Measurements from ENCODE around the gene LETM1. TPM values are rescaled to one million over a fixed set of nuclear protein-coding genes. Genes with fewer than 3 reads are reported as not detected.

The LETM1 gene
- total RNA-seq, 3 donors from 2014 or later, result 31.0 to 42.9 (median 32.5) TPM

DNA sequence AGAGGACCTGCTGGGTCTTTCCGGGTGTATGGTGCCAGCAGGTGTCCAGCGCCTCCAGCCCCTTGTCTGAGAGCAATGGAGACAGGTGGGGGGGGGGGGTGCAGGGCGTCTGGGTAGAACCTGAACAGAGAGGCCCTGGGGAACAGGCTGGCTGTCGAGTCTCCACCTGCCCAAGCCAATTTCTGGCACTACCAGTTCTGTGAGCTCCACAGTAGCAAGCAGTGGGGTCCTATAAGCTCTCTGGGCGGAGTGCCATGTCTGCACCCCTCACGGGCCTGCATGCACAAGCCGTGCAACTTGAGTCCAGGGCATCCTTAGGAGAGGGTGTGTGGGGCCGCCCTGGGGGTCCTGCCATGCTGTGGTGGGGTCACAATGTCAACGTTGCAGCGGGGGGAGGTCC, 72.9 kb downstream of the LETM1 start:
- Histone ChIP-seq H3K4me1 (no peaks in the 10 kb centered on the region), H3K27me3 (no peaks in the 10 kb centered on the region), H3K4me3 (no peak overlapping the region), H3K27ac (no peak overlapping the region), H3K9me3 (no peaks in the 10 kb centered on the region), H3K36me3 (no peaks in the 10 kb centered on the region)
- no peak for DNase-seq (ENCODE audit: low spot score in 2 of 2)
- no peak for TF ChIP-seq POLR2AphosphoS5 (IDR thresholded peaks at IDR 0.05)
- TF ChIP-seq, protein P1, sequence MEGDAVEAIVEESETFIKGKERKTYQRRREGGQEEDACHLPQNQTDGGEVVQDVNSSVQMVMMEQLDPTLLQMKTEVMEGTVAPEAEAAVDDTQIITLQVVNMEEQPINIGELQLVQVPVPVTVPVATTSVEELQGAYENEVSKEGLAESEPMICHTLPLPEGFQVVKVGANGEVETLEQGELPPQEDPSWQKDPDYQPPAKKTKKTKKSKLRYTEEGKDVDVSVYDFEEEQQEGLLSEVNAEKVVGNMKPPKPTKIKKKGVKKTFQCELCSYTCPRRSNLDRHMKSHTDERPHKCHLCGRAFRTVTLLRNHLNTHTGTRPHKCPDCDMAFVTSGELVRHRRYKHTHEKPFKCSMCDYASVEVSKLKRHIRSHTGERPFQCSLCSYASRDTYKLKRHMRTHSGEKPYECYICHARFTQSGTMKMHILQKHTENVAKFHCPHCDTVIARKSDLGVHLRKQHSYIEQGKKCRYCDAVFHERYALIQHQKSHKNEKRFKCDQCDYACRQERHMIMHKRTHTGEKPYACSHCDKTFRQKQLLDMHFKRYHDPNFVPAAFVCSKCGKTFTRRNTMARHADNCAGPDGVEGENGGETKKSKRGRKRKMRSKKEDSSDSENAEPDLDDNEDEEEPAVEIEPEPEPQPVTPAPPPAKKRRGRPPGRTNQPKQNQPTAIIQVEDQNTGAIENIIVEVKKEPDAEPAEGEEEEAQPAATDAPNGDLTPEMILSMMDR (IDR thresholded peaks at IDR 0.05), result no peak
- no peak for TF ChIP-seq POLR2A (IDR thresholded peaks at IDR 0.05)
- intact Hi-C loops (cut with DNase I; ENCODE audit: low total_unique reads), result no loop called here

DNA sequence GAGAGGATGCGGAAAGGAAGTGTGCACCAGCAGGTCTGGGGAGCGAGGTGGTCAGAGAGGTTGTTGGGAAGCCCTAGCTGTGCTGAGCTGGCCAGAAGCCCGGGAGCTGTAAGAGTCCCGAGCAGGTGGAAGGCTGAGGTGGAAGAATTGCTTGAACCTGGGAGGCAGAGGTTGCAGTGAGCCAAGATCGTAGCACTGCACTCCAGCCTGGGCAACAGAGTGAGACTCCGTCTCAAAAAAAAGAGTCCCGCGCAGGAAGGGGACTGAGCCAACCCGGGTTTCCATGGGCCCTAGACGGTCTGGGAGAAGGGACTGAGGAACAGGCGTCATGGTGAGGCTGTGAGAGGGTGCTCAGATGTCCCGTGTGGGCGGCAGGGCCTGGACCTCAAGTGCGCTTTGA, 75.5 kb downstream of the LETM1 start:
- DNase-seq (ENCODE audit: low spot score in 2 of 2), result no peak
- no peaks in the 10 kb centered on the region for H3K4me1 ChIP-seq
- TF ChIP-seq POLR2AphosphoS5 (IDR thresholded peaks at IDR 0.05), result no peak
- TF ChIP-seq POLR2A (IDR thresholded peaks at IDR 0.05), result no peak
- TF ChIP-seq, protein P1 (IDR thresholded peaks at IDR 0.05), result no peak
- no peaks in the 10 kb centered on the region for H3K9me3 ChIP-seq
- H3K36me3 ChIP-seq, result no peaks in the 10 kb centered on the region
- H3K4me3 ChIP-seq, result no peak overlapping the region
- H3K27me3 ChIP-seq, result no peaks in the 10 kb centered on the region
- intact Hi-C loops (cut with DNase I; ENCODE audit: low total_unique reads), result no loop called here
- H3K27ac ChIP-seq, result no peak overlapping the region

DNA sequence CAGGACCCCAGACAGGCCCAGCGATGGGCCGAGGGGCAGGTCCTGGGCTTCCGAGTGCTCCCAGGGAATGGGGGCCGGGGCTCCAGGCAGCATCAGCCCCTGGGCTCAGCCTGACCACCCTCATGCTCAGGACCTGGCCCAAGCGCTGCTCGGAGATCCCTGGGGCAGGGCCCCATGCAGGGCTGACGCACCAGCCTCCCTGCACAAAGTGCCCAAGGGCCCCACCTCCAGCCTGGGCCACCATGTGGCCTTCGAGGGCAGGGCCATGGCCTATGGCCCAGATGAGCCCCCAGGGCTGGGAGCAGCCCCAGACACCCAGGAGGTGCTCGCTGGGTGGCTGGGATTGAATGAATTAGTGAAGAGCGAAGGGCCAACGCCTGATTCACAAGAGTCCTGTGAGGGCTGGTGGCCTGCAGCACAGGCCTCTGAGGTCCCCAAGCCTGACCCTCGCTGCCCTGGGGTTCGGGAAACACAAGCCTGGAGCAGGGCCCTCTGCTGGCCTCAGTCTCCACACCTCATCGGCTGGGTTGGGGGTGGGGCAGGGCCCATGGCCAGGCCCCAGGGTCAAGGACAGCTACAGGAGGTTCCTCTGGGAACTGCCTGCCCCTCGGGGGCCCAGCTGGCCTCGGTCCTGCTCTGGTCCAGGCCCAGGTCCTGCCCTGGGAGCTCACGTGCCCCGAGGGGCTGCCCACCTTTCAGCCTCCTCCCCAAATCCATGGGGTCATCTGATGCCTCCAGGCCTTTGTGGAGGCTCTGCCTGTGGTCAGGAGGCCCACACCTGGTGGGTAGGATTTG, 76.2 kb downstream of the LETM1 start:
- TF ChIP-seq POLR2AphosphoS5 (IDR thresholded peaks at IDR 0.05) (no peak), POLR2A (IDR thresholded peaks at IDR 0.05) (no peak)
- TF ChIP-seq, protein P1 (IDR thresholded peaks at IDR 0.05), result no peak

DNA sequence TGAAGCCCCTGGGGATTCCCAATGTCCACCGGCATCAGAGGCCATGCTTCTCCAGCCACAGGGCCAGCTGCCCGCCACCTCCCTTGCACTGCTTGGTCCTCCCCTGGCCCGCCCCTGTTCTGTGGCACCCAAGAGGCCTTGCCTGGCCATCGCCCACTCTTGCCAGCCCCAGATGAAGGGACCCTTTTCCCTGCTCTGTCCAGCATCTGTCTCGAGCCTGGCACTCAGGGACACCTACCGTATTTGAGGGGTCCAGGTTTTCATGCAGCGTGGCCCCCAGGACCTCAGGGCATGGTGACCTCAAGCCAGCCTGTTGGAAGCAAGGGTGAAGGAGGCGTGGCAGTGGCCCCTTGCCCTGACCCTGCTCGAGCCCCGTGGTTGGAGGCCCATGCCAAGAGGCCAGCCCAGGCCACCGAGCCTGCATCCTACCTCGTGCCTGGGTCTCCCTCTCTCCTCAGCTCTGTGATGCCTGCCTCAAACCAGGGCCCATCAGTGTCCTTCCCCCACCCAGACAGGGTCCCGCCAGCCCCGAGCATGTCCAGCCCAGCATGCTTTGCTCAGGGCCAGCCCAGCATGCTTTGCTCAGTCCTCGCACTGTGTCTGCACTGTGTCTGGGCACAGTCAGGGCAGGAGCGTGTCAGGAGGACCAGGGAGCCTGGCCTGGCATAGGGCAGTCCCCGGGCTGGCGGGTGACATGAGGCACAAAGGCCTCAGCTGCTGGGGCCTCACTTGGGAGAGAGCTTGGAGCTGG, 77.1 kb downstream of the LETM1 start:
- Histone ChIP-seq H3K4me3 (no peak overlapping the region), H3K4me1 (no peaks in the 10 kb centered on the region), H3K9me3 (no peaks in the 10 kb centered on the region), H3K27me3 (no peaks in the 10 kb centered on the region), H3K27ac (no peak overlapping the region), H3K36me3 (no peaks in the 10 kb centered on the region)
- no peak for DNase-seq (ENCODE audit: low spot score in 2 of 2)
- intact Hi-C loops (cut with DNase I; ENCODE audit: low total_unique reads), result no loop called here
- TF ChIP-seq, protein P1 (IDR thresholded peaks at IDR 0.05), result no peak
- no peak for TF ChIP-seq POLR2AphosphoS5 (IDR thresholded peaks at IDR 0.05)
- no peak for TF ChIP-seq POLR2A (IDR thresholded peaks at IDR 0.05)

More for the DNA sequence above, 76.2 kb downstream of the LETM1 start:
- Histone ChIP-seq H3K9me3 (no peaks in the 10 kb centered on the region), H3K4me1 (no peaks in the 10 kb centered on the region), H3K27ac (no peak overlapping the region), H3K4me3 (no peak overlapping the region), H3K27me3 (no peaks in the 10 kb centered on the region), H3K36me3 (no peaks in the 10 kb centered on the region)
- intact Hi-C loops (cut with DNase I; ENCODE audit: low total_unique reads), result no loop called here
- no peak for DNase-seq (ENCODE audit: low spot score in 2 of 2)
